ENCODE data around the gene STAG3. TPM values are rescaled to one million over a fixed set of nuclear protein-coding genes. Genes with fewer than 3 reads are reported as not detected.
"Not testable (repeated sequence)": the region's sequence is repeated elsewhere in the genome, so short reads cannot be mapped to it uniquely, and the experiment has no call there.

STAG3 gene
- total RNA-seq, 4 donors from 2014 or later: 0.49 to 2.5 TPM; not detected in 2

DNA sequence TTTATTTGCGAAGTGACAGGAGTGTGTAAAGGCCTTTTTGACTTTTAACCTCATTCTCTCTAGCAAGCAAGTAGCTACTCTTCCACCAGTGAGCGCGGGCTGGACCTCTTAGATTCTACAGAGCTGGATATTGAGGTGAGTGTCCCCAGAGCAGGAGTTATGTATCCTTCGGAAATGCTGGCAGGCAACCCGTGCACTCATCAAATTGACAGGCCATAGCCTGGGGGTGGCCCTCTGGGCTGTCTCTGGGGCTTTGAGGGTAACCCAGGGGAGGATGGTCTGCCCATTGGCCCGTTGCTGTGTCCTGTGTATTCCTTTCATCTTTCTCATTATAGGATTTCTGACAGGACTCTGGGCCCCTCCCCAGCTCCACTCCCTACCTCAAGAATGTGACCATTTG lies 36.0 kb downstream of the STAG3 start:
- no peaks in the 10 kb centered on the region for H3K36me3 ChIP-seq
- no peaks in the 10 kb centered on the region for H3K9me3 ChIP-seq
- no peak for DNase-seq
- no peaks in the 10 kb centered on the region for H3K4me1 ChIP-seq
- intact Hi-C loops (cut with DNase I; ENCODE audit: low total_unique reads): no loop called here
- no peak overlapping the region for H3K27ac ChIP-seq
- TF ChIP-seq CTCF (IDR thresholded peaks at IDR 0.05) (no peak), POLR2A (IDR thresholded peaks at IDR 0.05) (no peak)
- no peak overlapping the region for H3K4me3 ChIP-seq
- H3K27me3 ChIP-seq: no peaks in the 10 kb centered on the region

DNA sequence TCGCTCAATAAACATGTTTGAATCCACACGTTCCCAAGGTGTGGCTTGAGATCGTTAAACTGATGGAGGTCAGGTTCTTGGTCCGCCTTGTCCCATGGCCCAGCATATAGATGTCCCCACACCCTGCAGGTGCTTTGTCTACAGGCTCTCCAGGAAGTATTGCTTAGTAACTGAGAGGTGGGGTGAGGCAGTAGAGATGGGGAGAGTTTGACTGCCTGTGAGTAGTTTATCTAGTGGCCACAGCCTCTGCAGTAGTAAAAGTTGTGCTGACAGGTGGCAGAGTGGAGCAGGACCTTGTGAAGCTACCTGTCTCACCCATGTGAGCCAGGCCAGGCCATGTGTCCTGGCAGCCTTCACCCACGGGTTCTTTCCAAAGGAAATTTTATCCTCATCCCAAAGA lies 36.6 kb downstream of the STAG3 start:
- H3K9me3 ChIP-seq; H3K4me1 ChIP-seq; intact Hi-C loops (cut with DNase I; ENCODE audit: low total_unique reads); DNase-seq; H3K4me3 ChIP-seq; H3K27me3 ChIP-seq; H3K27ac ChIP-seq; H3K36me3 ChIP-seq: not testable (repeated sequence)

GRCh38 chr7:100215895-100216294 lies 38.2 kb downstream of the STAG3 start:
- DNase-seq: peak; percentile 55 to 76
- TF ChIP-seq POLR2A (IDR thresholded peaks at IDR 0.05) (no peak), CTCF (IDR thresholded peaks at IDR 0.05) (no peak)

GRCh38 chr7:100217934-100218333 lies 40.2 kb downstream of the STAG3 start:
- H3K9me3 ChIP-seq; H3K27me3 ChIP-seq; H3K27ac ChIP-seq; H3K4me3 ChIP-seq; H3K36me3 ChIP-seq; H3K4me1 ChIP-seq; intact Hi-C loops (cut with DNase I; ENCODE audit: low total_unique reads): not testable (repeated sequence)
- TF ChIP-seq CTCF (IDR thresholded peaks at IDR 0.05): peak; percentile 33 to 53 (median 42)
- peak; percentile 86 to 88 for DNase-seq

More at GRCh38 chr7:100215895-100216294, 38.2 kb downstream of the STAG3 start:
- Histone ChIP-seq H3K9me3 (no peaks in the 10 kb centered on the region), H3K27me3 (no peaks in the 10 kb centered on the region), H3K36me3 (no peaks in the 10 kb centered on the region), H3K4me1 (no peaks in the 10 kb centered on the region), H3K4me3 (no peak overlapping the region), H3K27ac (peak overlapping the region in 1 of 2 donors; percentile 52)
- intact Hi-C loops (cut with DNase I; ENCODE audit: low total_unique reads): no loop called here

DNA sequence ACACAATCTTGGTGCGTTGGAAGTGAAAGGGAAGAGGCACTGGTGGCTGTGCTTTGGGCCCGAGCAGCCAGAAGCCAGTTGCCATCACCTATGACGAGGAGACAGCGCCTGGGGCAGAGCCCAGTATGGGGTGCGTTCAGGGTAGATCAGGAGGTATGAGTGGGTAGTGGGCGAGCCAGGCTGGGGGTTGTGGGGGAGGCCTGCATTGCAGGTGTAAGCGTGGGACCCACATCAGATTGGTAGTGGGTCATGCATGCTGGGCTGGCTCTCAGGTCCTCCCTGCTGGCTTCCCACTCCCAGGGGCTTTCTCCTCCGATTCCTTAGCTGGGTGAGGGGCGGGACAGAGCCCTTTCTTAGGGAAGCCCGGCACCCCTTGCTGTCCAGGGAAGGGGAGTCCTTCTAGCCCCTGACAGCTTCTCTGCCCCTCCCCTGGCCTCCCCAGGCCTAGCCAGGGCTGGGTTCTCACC lies 41.6 kb downstream of the STAG3 start:
- H3K4me3 ChIP-seq: no peak overlapping the region
- intact Hi-C loops (cut with DNase I; ENCODE audit: low total_unique reads): no loop called here
- no peaks in the 10 kb centered on the region for H3K36me3 ChIP-seq
- DNase-seq: no peak
- no peak for TF ChIP-seq CTCF (IDR thresholded peaks at IDR 0.05)
- TF ChIP-seq POLR2A (IDR thresholded peaks at IDR 0.05): no peak
- no peaks in the 10 kb centered on the region for H3K4me1 ChIP-seq
- no peak overlapping the region for H3K27ac ChIP-seq
- H3K27me3 ChIP-seq: no peaks in the 10 kb centered on the region
- no peaks in the 10 kb centered on the region for H3K9me3 ChIP-seq

GRCh38 chr7:100219801-100220585 lies 42.3 kb downstream of the STAG3 start, which contains the start of gene PVRIG:
TSS of gene PVRIG (plus strand) at chr7:100219949. CDS start at chr7:100219971, 22 bp downstream.
- H3K4me1 ChIP-seq; DNase-seq; H3K27me3 ChIP-seq; H3K4me3 ChIP-seq; intact Hi-C loops (cut with DNase I; ENCODE audit: low total_unique reads); H3K27ac ChIP-seq; H3K36me3 ChIP-seq; H3K9me3 ChIP-seq: not testable (repeated sequence)
